NB4 (cell line): ENCODE data around the gene HDAC7.

Experiments used
- DNase-seq: peaks from one replicate; pipeline ENCODE4 v3.0.0; 2010; ENCODE audit warnings: low read depth
- H3K4me3 ChIP-seq: one replicate; pipeline ENCODE4 v1.5.1; 2011; ENCODE audit warnings: mild to moderate bottlenecking, low read depth, low read length, moderate library complexity
- CTCF ChIP-seq: IDR thresholded peaks from one replicate; pipeline ENCODE4 v1.5.1; 2012; ENCODE audit warnings: low read depth, low read length
- MAX ChIP-seq: IDR thresholded peaks from 2 replicates; pipeline ENCODE4 v1.6.1; 2011; ENCODE audit warnings: low read depth, low read length
- MYC ChIP-seq: IDR thresholded peaks from 2 replicates; pipeline ENCODE4 v1.6.1; 2011; ENCODE audit warnings: low read depth, low read length
- POLR2A ChIP-seq: IDR thresholded peaks from 2 replicates; pipeline ENCODE4 v1.6.1; 2011; ENCODE audit warnings: mild to moderate bottlenecking; ENCODE audit not compliant: insufficient read length; ENCODE audit errors: extremely low read depth

Gene HDAC7

GRCh38 chr12:47789712-47790489, 29.8 kb downstream of the HDAC7 start:
- DNase-seq, result no peak
- H3K4me3 ChIP-seq, result no peak overlapping the region
- TF ChIP-seq MAX (no peak), POLR2A (no peak), MYC (no peak)

- TF ChIP-seq CTCF (no peak), POLR2A (no peak), MYC (no peak), MAX (no peak)
- DNase-seq, result no peak
- H3K4me3 ChIP-seq, result no peak overlapping the region
Measured at GRCh38 chr12:47789141-47789540, 30.6 kb downstream of the HDAC7 start.

GRCh38 chr12:47787596-47788319, 31.9 kb downstream of the HDAC7 start:
- no peak for DNase-seq
- TF ChIP-seq POLR2A (no peak), MYC (no peak), CTCF (no peak), MAX (no peak)
- H3K4me3 ChIP-seq, result no peak overlapping the region

- no peak for DNase-seq
- no peak overlapping the region for H3K4me3 ChIP-seq
- no peak for TF ChIP-seq MYC
- TF ChIP-seq POLR2A, result no peak
- no peak for TF ChIP-seq CTCF
- no peak for TF ChIP-seq MAX
Measured at GRCh38 chr12:47786662-47787280, 32.9 kb downstream of the HDAC7 start.

- TF ChIP-seq MAX (no peak), MYC (no peak), CTCF (no peak), POLR2A (no peak)
- no peak overlapping the region for H3K4me3 ChIP-seq
- no peak for DNase-seq
Measured at GRCh38 chr12:47785887-47786661, 33.6 kb downstream of the HDAC7 start.
